Type B pancreatic cell (in vitro differentiated cells): ENCODE measurements around the gene UBD. TPM values are rescaled to one million over a fixed set of nuclear protein-coding genes. Genes with fewer than 3 reads are reported as not detected.

ENCODE experiments used
- DNase-seq: peaks from one replicate; pipeline ENCODE4 v3.0.0; 2021; ENCODE audit warnings: mixed read lengths; ENCODE audit not compliant: unreplicated experiment; ENCODE audit errors: extremely low spot score
- H3K27ac Mint-ChIP-seq: 2 replicates; pipeline ENCODE4 v1.8.0; 2021; ENCODE audit warnings: mild to moderate bottlenecking, mixed read lengths
- H3K27me3 Mint-ChIP-seq: 2 replicates; pipeline ENCODE4 v1.8.0; 2021; ENCODE audit warnings: mixed read lengths
- H3K36me3 Mint-ChIP-seq: 2 replicates; pipeline ENCODE4 v1.8.0; 2021; ENCODE audit warnings: mixed read lengths
- H3K4me1 Mint-ChIP-seq: one replicate; pipeline ENCODE4 v1.8.0; 2021; ENCODE audit warnings: mixed read lengths; ENCODE audit not compliant: unreplicated experiment
- H3K4me3 Mint-ChIP-seq: 2 replicates; pipeline ENCODE4 v1.8.0; 2021; ENCODE audit warnings: mild to moderate bottlenecking, mixed read lengths
- H3K9me3 Mint-ChIP-seq: 2 replicates; pipeline ENCODE4 v1.8.0; 2021; ENCODE audit warnings: mixed read lengths
- total RNA-seq: library from RNA; stranded (reverse); gene quantifications from 2 replicates; pipeline ENCODE4 v1.2.1, GENCODE V29; 2021; ENCODE audit warnings: low replicate concordance
- TF ChIP-seq, protein P1 (sequence below): fragments of 200-600 bp; sonication (generic); conservative IDR thresholded peaks from 2 replicates; pipeline ENCODE4 v1.5.0; 2021; ENCODE audit warnings: antibody characterized with exemption, mild to moderate bottlenecking

UBD gene
- total RNA-seq, 1 donor from 2014 or later = 12.6 TPM

DNA sequence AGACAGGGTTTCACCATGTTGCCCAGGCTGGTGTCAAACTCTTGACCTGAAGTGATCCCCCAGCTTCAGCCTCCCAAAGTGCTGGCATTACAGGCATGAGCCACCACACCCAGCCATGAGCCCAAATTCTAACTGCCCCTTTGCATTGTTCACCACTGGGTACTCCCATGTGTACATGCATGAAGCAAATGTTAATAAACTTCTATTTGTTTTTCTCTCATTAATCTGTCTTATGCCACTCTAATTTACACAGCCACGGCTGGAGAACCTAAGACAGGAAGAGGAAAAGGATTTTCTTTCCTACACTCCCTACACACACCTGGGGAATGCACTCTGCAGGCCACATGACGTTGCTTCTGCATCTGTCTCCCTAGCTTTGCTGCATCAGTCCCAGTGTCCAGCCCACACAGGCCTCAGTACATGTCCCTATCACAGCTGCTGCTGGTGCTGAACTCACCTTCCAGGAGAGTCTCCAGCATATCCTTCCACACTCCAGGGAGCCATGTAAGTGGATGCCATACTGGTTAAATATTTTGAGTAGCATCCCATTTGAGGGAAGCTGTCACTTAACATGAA is 38.7 kb upstream of the UBD start:
- H3K27me3 Mint-ChIP-seq = peaks cover 6% of the 10 kb centered on the region
- no peak for DNase-seq
- peaks cover 12% of the 10 kb centered on the region for H3K4me1 Mint-ChIP-seq
- H3K36me3 Mint-ChIP-seq = peaks cover 21% of the 10 kb centered on the region
- TF ChIP-seq, protein P1, sequence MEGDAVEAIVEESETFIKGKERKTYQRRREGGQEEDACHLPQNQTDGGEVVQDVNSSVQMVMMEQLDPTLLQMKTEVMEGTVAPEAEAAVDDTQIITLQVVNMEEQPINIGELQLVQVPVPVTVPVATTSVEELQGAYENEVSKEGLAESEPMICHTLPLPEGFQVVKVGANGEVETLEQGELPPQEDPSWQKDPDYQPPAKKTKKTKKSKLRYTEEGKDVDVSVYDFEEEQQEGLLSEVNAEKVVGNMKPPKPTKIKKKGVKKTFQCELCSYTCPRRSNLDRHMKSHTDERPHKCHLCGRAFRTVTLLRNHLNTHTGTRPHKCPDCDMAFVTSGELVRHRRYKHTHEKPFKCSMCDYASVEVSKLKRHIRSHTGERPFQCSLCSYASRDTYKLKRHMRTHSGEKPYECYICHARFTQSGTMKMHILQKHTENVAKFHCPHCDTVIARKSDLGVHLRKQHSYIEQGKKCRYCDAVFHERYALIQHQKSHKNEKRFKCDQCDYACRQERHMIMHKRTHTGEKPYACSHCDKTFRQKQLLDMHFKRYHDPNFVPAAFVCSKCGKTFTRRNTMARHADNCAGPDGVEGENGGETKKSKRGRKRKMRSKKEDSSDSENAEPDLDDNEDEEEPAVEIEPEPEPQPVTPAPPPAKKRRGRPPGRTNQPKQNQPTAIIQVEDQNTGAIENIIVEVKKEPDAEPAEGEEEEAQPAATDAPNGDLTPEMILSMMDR = no peak
- H3K4me3 Mint-ChIP-seq = no peak overlapping the region
- no peak overlapping the region for H3K27ac Mint-ChIP-seq
- no peaks in the 10 kb centered on the region for H3K9me3 Mint-ChIP-seq

DNA sequence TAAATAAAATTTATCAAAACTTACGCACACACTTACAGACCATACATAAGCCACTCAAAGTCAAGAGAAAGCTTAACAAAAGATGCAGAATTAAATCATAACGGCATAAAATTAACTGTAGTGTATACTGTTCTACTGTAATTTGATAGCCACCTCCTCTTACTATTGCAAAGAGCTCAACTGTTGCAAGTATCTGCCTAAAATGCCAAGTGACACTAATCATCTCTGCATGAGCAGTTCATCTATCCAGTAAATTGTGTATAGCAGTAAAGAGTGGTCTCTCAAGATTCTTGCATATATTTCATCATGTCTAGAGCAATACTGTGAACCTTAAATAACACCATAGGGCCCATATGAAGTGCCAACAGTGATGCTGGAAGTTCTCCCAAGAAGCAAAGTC is 37.7 kb upstream of the UBD start:
- H3K27ac Mint-ChIP-seq = no peak overlapping the region
- H3K4me3 Mint-ChIP-seq = no peak overlapping the region
- H3K36me3 Mint-ChIP-seq = peaks cover 11% of the 10 kb centered on the region
- no peak for DNase-seq
- H3K27me3 Mint-ChIP-seq = peaks cover 6% of the 10 kb centered on the region
- no peaks in the 10 kb centered on the region for H3K9me3 Mint-ChIP-seq
- TF ChIP-seq, protein P1 = no peak
- peaks cover 4% of the 10 kb centered on the region for H3K4me1 Mint-ChIP-seq

DNA sequence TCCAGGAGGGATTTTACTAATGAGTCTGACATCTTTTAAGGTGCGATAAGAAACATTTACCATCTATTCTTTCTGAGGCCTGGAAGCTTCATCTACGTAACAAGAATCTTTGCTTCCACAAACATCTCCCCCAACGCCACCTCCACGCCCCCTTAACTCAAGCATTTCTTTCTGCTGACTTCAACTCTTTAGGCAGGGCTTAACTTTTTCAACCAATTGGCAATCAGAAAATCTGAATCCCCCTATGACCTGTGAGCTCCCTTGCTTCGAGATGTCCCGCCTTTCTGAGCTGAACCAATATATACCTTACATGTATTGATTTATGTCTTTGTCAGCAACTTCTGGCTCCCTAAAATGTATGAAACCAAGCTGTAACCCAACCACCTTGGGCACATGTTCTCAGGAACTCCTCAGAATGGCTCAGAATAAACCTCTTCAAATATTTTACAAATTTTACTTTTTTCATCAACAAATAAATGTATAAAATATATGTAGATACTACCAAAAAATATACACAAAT is 36.9 kb upstream of the UBD start:
- no peak overlapping the region for H3K27ac Mint-ChIP-seq
- peaks cover 10% of the 10 kb centered on the region for H3K27me3 Mint-ChIP-seq
- TF ChIP-seq, protein P1 = no peak
- peaks cover 4% of the 10 kb centered on the region for H3K4me1 Mint-ChIP-seq
- H3K36me3 Mint-ChIP-seq = peaks cover 4% of the 10 kb centered on the region
- DNase-seq = no peak
- H3K9me3 Mint-ChIP-seq = no peaks in the 10 kb centered on the region
- no peak overlapping the region for H3K4me3 Mint-ChIP-seq

DNA sequence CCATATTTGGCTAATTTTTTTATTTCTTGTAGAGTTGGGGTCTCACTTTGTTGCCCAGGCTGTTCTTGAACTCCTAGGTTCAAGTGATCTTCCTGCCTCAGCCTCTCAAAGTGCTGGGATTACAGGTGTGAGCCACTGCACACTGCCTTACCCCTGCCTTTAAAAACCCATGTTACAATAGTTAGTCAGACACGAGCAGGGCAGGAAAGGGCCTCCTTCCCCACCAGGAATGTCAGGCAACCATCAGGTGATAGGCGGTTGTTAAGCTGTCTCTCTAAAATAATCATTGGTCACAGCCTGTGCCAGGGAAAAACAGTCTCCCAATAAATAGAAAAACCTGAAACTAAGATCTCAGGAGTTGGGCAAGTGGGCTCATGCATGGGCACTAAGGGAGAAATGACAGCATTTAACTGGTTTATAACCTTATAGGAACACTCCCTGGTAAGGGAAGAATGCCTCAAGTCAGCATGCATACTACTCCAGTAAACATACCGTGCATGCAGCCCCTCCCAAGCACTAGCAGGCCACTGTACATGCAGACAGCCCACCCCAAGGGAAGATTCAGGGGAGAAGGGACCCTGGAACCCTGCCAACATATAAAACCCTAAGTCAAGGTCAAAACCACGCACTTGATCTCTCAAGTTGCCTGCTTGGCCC is 33.8 kb upstream of the UBD start:
- Mint-ChIP-seq H3K4me3 (no peak overlapping the region), H3K4me1 (peaks cover 4% of the 10 kb centered on the region), H3K27me3 (peaks cover 23% of the 10 kb centered on the region), H3K36me3 (no peaks in the 10 kb centered on the region), H3K27ac (no peak overlapping the region), H3K9me3 (no peaks in the 10 kb centered on the region)
- DNase-seq = no peak
- TF ChIP-seq, protein P1 = no peak

DNA sequence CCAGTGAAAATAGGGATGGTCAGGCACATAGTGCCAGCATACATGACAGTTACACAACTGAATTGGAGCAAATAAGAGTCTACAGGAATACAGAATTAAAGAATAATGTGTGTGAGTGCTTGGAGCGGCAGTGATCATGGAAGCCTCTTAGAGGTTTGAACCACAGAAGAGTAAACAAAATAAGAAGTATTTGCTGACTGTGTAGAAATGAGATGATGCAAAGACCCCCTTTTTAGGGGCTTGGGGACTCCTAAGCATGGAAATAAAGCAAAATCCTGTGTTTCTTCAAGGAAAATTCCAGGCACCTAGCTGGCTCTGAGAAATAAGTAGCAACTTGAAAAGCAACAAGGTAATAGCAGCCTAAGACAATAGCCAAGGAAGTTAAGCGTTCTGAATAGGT is 32.1 kb upstream of the UBD start:
- TF ChIP-seq, protein P1 = no peak
- no peak for DNase-seq
- Mint-ChIP-seq H3K36me3 (no peaks in the 10 kb centered on the region), H3K9me3 (no peaks in the 10 kb centered on the region), H3K27ac (no peak overlapping the region), H3K27me3 (peaks cover 37% of the 10 kb centered on the region), H3K4me1 (peaks cover 4% of the 10 kb centered on the region), H3K4me3 (no peak overlapping the region)
